Mucosa of descending colon (tissue), 3 donors: ENCODE results near the gene PDSS2. TPM values are rescaled to one million over a fixed set of nuclear protein-coding genes. Genes with fewer than 3 reads are reported as not detected.
"Not testable (repeated sequence)": the region's sequence is repeated elsewhere in the genome, so short reads cannot be mapped to it uniquely, and the experiment has no call there.

Source experiments
- ATAC-seq: fragments of 200-7000 bp; cut with Tn5 transposase; one replicate; pipeline ENCODE4 v1.9.1; 2020; ENCODE audit warnings: mild to moderate bottlenecking, moderate library complexity
- DNase-seq, 3 donors: peaks; one replicate each; pipeline ENCODE4 v3.0.0-alpha.2; 2020
- H3K36me3 ChIP-seq: fragments of 200-600 bp; one replicate; pipeline ENCODE4 v1.8.0; 2021; ENCODE audit warnings: low read depth, mild to moderate bottlenecking
- H3K4me1 ChIP-seq: fragments of 200-600 bp; one replicate; pipeline ENCODE4 v1.8.0; 2021; ENCODE audit warnings: low read depth, mild to moderate bottlenecking
- H3K4me3 ChIP-seq: fragments of 200-600 bp; one replicate; pipeline ENCODE4 v1.8.0; 2021; ENCODE audit warnings: mild to moderate bottlenecking
- H3K9me3 ChIP-seq: fragments of 200-600 bp; one replicate; pipeline ENCODE4 v1.8.0; 2021; ENCODE audit warnings: mild to moderate bottlenecking
- CTCF ChIP-seq: fragments of 200-600 bp; IDR thresholded peaks from one replicate; pipeline ENCODE4 v1.8.0; 2022; ENCODE audit warnings: antibody characterized with exemption, mild to moderate bottlenecking
- intact Hi-C, 2 donors: fragments of 100-400 bp; cut with DNase I in 1 of 2; cut with micrococcal nuclease in 1 of 2; formaldehyde crosslinking; loops; one replicate each; pipeline versions ENCODE4 v1.11.0 to v1.11.1; 2022; cut with DNase I, micrococcal nuclease
- total RNA-seq, 3 donors: library from RNA; stranded (reverse); fragmentation: NEBNext Ultra II Directional in 2 of 3; extraction: Animal tissue kit (Norgen Biotek cat#: 25700) in 2 of 3; gene quantifications; one replicate each; pipeline versions ENCODE4 v1.2.1 to v1.2.4, GENCODE V29; 2021 to 2023
- donor health status: DM: no; HTN: no; CAD: no; lungs with moderate emphysema.
- donor health status: DM: no; HTN: no; CAD: no.
- donor health status: DM: no; HTN: yes; CAD: no.

The PDSS2 gene
- total RNA-seq, 3 donors from 2014 or later = 16.2 to 26.3 (median 25.6) TPM

- no peaks in the 10 kb centered on the region for H3K36me3 ChIP-seq
- DNase-seq (no peak), ATAC-seq (no peak)
- intact Hi-C loops = no loop called here
- H3K4me3 ChIP-seq = no peak overlapping the region
- no peaks in the 10 kb centered on the region for H3K9me3 ChIP-seq
- no peaks in the 10 kb centered on the region for H3K4me1 ChIP-seq
- TF ChIP-seq CTCF = no peak
Measured at GRCh38 chr6:107479089-107479690, 19.8 kb upstream of the PDSS2 start.

- DNase-seq, H3K4me1 ChIP-seq, ATAC-seq, H3K4me3 ChIP-seq, H3K9me3 ChIP-seq, H3K36me3 ChIP-seq, intact Hi-C loops: not testable (repeated sequence)
Measured at GRCh38 chr6:107475826-107476225, 16.5 kb upstream of the PDSS2 start.

GRCh38 chr6:107475360-107475759 is 16.0 kb upstream of the PDSS2 start:
- H3K9me3 ChIP-seq, DNase-seq, H3K36me3 ChIP-seq, H3K4me3 ChIP-seq, H3K4me1 ChIP-seq, ATAC-seq, intact Hi-C loops: not testable (repeated sequence)

GRCh38 chr6:107473660-107474059 is 14.3 kb upstream of the PDSS2 start:
- Histone ChIP-seq H3K36me3 (no peaks in the 10 kb centered on the region), H3K4me3 (no peak overlapping the region), H3K4me1 (no peaks in the 10 kb centered on the region), H3K9me3 (no peaks in the 10 kb centered on the region)
- DNase-seq (no peak), ATAC-seq (no peak)
- no peak for TF ChIP-seq CTCF
- intact Hi-C loops = no loop called here

- no peak for TF ChIP-seq CTCF
- DNase-seq = no peak
- intact Hi-C loops = no loop called here
Measured at GRCh38 chr6:107470364-107470763, 11.0 kb upstream of the PDSS2 start.

GRCh38 chr6:107466062-107466461 is 6.7 kb upstream of the PDSS2 start:
- ATAC-seq = no peak
- TF ChIP-seq CTCF = no peak
- no peaks in the 10 kb centered on the region for H3K9me3 ChIP-seq
- no peak overlapping the region for H3K4me3 ChIP-seq
- H3K4me1 ChIP-seq = no peaks in the 10 kb centered on the region
- DNase-seq = no peak
- intact Hi-C loops = no loop called here
- H3K36me3 ChIP-seq = no peaks in the 10 kb centered on the region

More at GRCh38 chr6:107470364-107470763, 11.0 kb upstream of the PDSS2 start:
- no peak overlapping the region for H3K4me3 ChIP-seq
- no peaks in the 10 kb centered on the region for H3K9me3 ChIP-seq
- ATAC-seq = no peak
- H3K36me3 ChIP-seq = no peaks in the 10 kb centered on the region
- no peaks in the 10 kb centered on the region for H3K4me1 ChIP-seq
